ENCODE measurements around the gene CALCOCO1. TPM values are rescaled to one million over a fixed set of nuclear protein-coding genes. Genes with fewer than 3 reads are reported as not detected.

The CALCOCO1 gene
- total RNA-seq, 1 experiment from 2014 or later = 88.9 TPM

GRCh38 chr12:53677016-53677799 is 50.0 kb downstream of the CALCOCO1 start:
- intact Hi-C loops (cut with micrococcal nuclease; ENCODE audit: unreplicated experiment) = loop anchor here (5.0 kb wide), 1 partner anchor 355 kb away; the partner anchor contains the start of gene AAAS
- Histone ChIP-seq H3K9me3 (ENCODE audit: insufficient read depth, low read depth) (no peaks in the 10 kb centered on the region), H3K27me3 (ENCODE audit: insufficient read depth, low read depth) (no peaks in the 10 kb centered on the region), H3K79me2 (ENCODE audit: low read depth) (peaks cover 19% of the 10 kb centered on the region), H3K4me3 (no peak overlapping the region), H3K9me2 (ENCODE audit: insufficient read depth) (no peaks in the 10 kb centered on the region), H2AFZ (no peak overlapping the region), H3K36me3 (ENCODE audit: low read depth) (peaks cover 9% of the 10 kb centered on the region), H3K4me1 (replicated peaks; ENCODE audit: insufficient read depth) (peaks cover 15% of the 10 kb centered on the region), H3F3A (ENCODE audit: insufficient read depth, low read depth) (no peaks in the 10 kb centered on the region), H3K27ac (no peak overlapping the region), H4K20me1 (ENCODE audit: insufficient read depth) (no peaks in the 10 kb centered on the region), H3K4me2 (0 out of 2 replicates have a peak overlapping the region, but pooled peaks have one; percentile 83)
- CTCF ChIA-PET = interaction anchor here (0.6 to 0.7 kb wide), 5 partner anchors 17 to 286 kb away, joined by 3 to 6 read pairs (median 3); no protein-coding TSS in a partner anchor
- no TSS peak for BruUV-seq (replicated peaks)
- TF ChIP-seq CTCF (conservative IDR thresholded peaks at IDR 0.05) (no peak), EZH2 (IDR thresholded peaks at IDR 0.05; ENCODE audit: low read depth) (no peak)
- POLR2A ChIA-PET (ENCODE audit: unreplicated experiment) = interaction anchor here (0.6 kb wide), 1 partner anchor 318 kb away, joined by 3 read pairs; no protein-coding TSS in a partner anchor
- DNase-seq = no peak

DNA sequence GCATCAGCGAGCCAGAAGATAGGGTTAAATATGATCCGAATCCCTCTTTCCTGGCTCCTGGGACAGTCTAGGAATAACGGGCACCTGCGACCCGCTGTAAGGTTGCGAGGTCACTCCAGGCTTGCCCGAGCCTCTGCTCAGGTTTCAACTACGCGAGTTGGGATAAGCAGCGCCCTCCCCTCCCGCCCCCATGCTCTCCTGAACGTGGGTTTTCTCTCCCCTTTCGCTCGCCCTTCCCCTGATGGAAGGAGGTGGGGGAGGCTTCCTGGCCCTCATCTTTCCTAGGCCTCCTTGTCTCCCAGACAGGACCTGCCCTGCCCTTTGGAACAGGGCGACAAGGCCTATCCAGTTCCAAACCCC is 50.6 kb downstream of the CALCOCO1 start:
- BruUV-seq (replicated peaks) = TSS peak; percentile 57
- Histone ChIP-seq H3K4me3 (peak overlapping the region; percentile 86; the same call in 1 of the 2 replicates), H3K27ac (no peak overlapping the region), H3K9me3 (ENCODE audit: insufficient read depth, low read depth) (no peaks in the 10 kb centered on the region), H3K27me3 (ENCODE audit: insufficient read depth, low read depth) (no peaks in the 10 kb centered on the region), H3K79me2 (ENCODE audit: low read depth) (peaks cover 19% of the 10 kb centered on the region), H3K36me3 (ENCODE audit: low read depth) (peaks cover 11% of the 10 kb centered on the region), H2AFZ (peak overlapping the region; percentile 81), H3F3A (ENCODE audit: insufficient read depth, low read depth) (no peaks in the 10 kb centered on the region), H4K20me1 (ENCODE audit: insufficient read depth) (no peaks in the 10 kb centered on the region), H3K4me2 (peak overlapping the region; percentile 83), H3K9me2 (ENCODE audit: insufficient read depth) (no peaks in the 10 kb centered on the region), H3K4me1 (replicated peaks; ENCODE audit: insufficient read depth) (peaks cover 15% of the 10 kb centered on the region)
- intact Hi-C loops (cut with micrococcal nuclease; ENCODE audit: unreplicated experiment) = loop anchor here (1.0 to 5.0 kb wide), 3 partner anchors 50 to 354 kb away; partner anchors contain the start of genes AAAS and ATF7
- no peak for DNase-seq
- TF ChIP-seq EZH2 (IDR thresholded peaks at IDR 0.05; ENCODE audit: low read depth) = no peak
- TF ChIP-seq CTCF (conservative IDR thresholded peaks at IDR 0.05) = no peak
- ChIA-PET CTCF (interaction anchor here (0.6 to 1.4 kb wide), 4 partner anchors 17 to 286 kb away, joined by 3 to 7 read pairs (median 4); no protein-coding TSS in a partner anchor), POLR2A (ENCODE audit: unreplicated experiment) (interaction anchor here (0.6 kb wide), 1 partner anchor 319 kb away, joined by 3 read pairs; no protein-coding TSS in a partner anchor)

GRCh38 chr12:53675701-53676607 is 51.3 kb downstream of the CALCOCO1 start, which contains the start of gene ATP5MC2:
Gene ATP5MC2, minus strand, starts transcription at chr12:53676083. Its CDS starts 3,469 bp downstream, at chr12:53672614.
- Histone ChIP-seq H3K27ac (peak within 1 kb of the TSS; percentile 75), H3K4me1 (replicated peaks; ENCODE audit: insufficient read depth) (peaks cover 15% of the 10 kb centered on the region), H2AFZ (peak within 1 kb of the TSS; percentile 87), H3K36me3 (ENCODE audit: low read depth) (peaks cover 11% of the 10 kb centered on the region), H3K4me2 (peak within 1 kb of the TSS; percentile 98), H3K27me3 (ENCODE audit: insufficient read depth, low read depth) (no peaks in the 10 kb centered on the region), H3K9me2 (ENCODE audit: insufficient read depth) (no peaks in the 10 kb centered on the region), H3K79me2 (ENCODE audit: low read depth) (peaks cover 19% of the 10 kb centered on the region), H4K20me1 (ENCODE audit: insufficient read depth) (no peaks in the 10 kb centered on the region), H3F3A (ENCODE audit: insufficient read depth, low read depth) (0 out of 2 replicates have a peak, but pooled peaks cover 4% of the 10 kb centered on the region), H3K4me3 (peak within 1 kb of the TSS; percentile 86), H3K9me3 (ENCODE audit: insufficient read depth, low read depth) (no peaks in the 10 kb centered on the region)
- DNase-seq = peak; percentile 93 to 97
- ChIA-PET POLR2A (ENCODE audit: unreplicated experiment) (interaction anchor here (0.5 to 0.7 kb wide), 8 partner anchors 50 to 670 kb away, joined by 3 to 6 read pairs (median 4); partner anchors contain the start of genes EIF4B and TARBP2), CTCF (interaction anchor here (0.5 to 1.4 kb wide), 6 partner anchors 13 to 175 kb away, joined by 3 to 7 read pairs (median 4); partner anchors contain the start of gene TARBP2)
- no peak for TF ChIP-seq EZH2 (IDR thresholded peaks at IDR 0.05; ENCODE audit: low read depth)
- TF ChIP-seq CTCF (conservative IDR thresholded peaks at IDR 0.05) = peak; percentile 92
- BruUV-seq (replicated peaks) = no TSS peak
- intact Hi-C loops (cut with micrococcal nuclease; ENCODE audit: unreplicated experiment) = loop anchor here (1.0 to 5.0 kb wide), 3 partner anchors 50 to 354 kb away; partner anchors contain the start of genes AAAS and ATF7

Data from PC-9 (cell line).